ENCODE measurements around the gene PIGA. TPM values are rescaled to one million over a fixed set of nuclear protein-coding genes. Genes with fewer than 3 reads are reported as not detected.

PIGA gene
- total and polyA plus RNA-seq, 10 of the 15 experiments (the other 5 are each of a cell fraction or from before 2014, with no cell fraction given) = 4.9 to 24.1 (median 11.0) TPM

DNA sequence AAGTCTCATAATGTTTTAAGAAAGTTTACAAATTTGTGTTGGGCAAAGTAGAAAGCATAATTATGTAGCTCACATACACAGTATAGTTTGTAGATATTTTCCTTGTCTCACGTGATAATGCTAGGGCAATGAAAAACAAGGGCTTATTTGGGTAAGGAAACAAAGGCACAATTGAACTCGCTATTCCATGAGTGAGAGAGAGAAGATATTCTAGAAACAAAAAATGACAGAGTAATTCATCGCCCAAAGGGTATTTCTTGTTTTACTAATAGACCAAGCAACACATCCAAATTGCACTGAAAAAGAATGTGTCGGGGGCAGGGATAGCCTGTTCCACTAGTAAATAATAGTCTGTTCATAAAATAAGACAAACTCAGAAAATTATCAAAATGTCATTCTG is 16.2 kb downstream of the PIGA start (continued):
- no peak for TF ChIP-seq SREBF1 (IDR thresholded peaks at IDR 0.05; ENCODE audit: low read length)
- TF ChIP-seq, protein P1, sequence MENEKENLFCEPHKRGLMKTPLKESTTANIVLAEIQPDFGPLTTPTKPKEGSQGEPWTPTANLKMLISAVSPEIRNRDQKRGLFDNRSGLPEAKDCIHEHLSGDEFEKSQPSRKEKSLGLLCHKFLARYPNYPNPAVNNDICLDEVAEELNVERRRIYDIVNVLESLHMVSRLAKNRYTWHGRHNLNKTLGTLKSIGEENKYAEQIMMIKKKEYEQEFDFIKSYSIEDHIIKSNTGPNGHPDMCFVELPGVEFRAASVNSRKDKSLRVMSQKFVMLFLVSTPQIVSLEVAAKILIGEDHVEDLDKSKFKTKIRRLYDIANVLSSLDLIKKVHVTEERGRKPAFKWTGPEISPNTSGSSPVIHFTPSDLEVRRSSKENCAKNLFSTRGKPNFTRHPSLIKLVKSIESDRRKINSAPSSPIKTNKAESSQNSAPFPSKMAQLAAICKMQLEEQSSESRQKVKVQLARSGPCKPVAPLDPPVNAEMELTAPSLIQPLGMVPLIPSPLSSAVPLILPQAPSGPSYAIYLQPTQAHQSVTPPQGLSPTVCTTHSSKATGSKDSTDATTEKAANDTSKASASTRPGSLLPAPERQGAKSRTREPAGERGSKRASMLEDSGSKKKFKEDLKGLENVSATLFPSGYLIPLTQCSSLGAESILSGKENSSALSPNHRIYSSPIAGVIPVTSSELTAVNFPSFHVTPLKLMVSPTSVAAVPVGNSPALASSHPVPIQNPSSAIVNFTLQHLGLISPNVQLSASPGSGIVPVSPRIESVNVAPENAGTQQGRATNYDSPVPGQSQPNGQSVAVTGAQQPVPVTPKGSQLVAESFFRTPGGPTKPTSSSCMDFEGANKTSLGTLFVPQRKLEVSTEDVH (IDR thresholded peaks at IDR 0.05; ENCODE audit: low read depth, partially characterized antibody) = no peak
- TF ChIP-seq, protein P2, sequence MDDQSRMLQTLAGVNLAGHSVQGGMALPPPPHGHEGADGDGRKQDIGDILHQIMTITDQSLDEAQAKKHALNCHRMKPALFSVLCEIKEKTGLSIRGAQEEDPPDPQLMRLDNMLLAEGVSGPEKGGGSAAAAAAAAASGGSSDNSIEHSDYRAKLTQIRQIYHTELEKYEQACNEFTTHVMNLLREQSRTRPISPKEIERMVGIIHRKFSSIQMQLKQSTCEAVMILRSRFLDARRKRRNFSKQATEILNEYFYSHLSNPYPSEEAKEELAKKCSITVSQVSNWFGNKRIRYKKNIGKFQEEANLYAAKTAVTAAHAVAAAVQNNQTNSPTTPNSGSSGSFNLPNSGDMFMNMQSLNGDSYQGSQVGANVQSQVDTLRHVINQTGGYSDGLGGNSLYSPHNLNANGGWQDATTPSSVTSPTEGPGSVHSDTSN (IDR thresholded peaks at IDR 0.05; ENCODE audit: insufficient replicate concordance, low read depth, low read length) = no peak

DNA sequence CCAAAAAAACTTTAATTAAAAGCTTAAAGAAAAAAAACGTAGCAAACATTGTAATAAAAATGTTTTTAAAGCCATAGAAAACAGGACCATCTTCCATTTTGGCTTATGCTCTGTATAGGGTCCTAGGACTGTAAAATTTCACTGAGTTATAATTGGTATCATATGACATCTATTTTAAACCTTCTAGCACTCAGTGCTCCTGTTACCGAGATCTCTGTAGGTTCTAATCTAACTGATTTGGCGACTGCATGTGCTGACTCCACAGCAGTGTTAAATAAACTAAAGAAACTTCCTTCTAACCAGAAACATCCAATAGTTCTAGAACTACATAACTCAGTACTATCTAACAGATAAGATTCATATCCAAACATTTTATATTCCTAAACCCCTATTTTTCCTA is 19.8 kb downstream of the PIGA start, which contains the start of gene ASB11:
Gene ASB11, minus strand, starts transcription at position 132 of the 400 bp plus-strand sequence. Its CDS starts 35 bp downstream, at position 97.
- no peaks in the 10 kb centered on the region for H3K79me2 ChIP-seq (ENCODE audit: control insufficient read depth, insufficient read depth, low read length)
- no peak within 1 kb of the TSS for H3K4me3 ChIP-seq
- no peak within 1 kb of the TSS for H3K27ac ChIP-seq (ENCODE audit: control insufficient read depth, insufficient read depth)
- in situ Hi-C loops (cut with MboI) (no loop called here), intact Hi-C loops (cut with micrococcal nuclease; ENCODE audit: unreplicated experiment) (no loop called here)
- H3K27me3 ChIP-seq (replicated peaks in 1 of 2; ENCODE audit: control insufficient read depth in 2 of 2, insufficient read depth in 2 of 2, low read length in 1 of 2) = no peaks in the 10 kb centered on the region
- H3K4me1 ChIP-seq (ENCODE audit: control insufficient read depth, insufficient read depth, low read length) = no peaks in the 10 kb centered on the region
- no peaks in the 10 kb centered on the region for H4K20me1 ChIP-seq (ENCODE audit: control insufficient read depth, insufficient read depth)
- no peaks in the 10 kb centered on the region for H3K36me3 ChIP-seq (ENCODE audit: control insufficient read depth in 2 of 2, insufficient read depth in 2 of 2, low read length in 1 of 2)
- H2AFZ ChIP-seq (ENCODE audit: control insufficient read depth, low read depth, low read length) = no peak within 1 kb of the TSS
- no peak within 1 kb of the TSS for H3K9ac ChIP-seq (ENCODE audit: control insufficient read depth, insufficient read depth, low read length)
- ChIA-PET POLR2A (no interaction called here), SMC1A (ENCODE audit: uncharacterized antibody, unreplicated experiment) (no interaction called here), RAD21 (ENCODE audit: unreplicated experiment) (no interaction called here), CTCF (interaction anchor here (1.2 kb wide), 1 partner anchor 31 kb away, joined by 3 read pairs; no protein-coding TSS in a partner anchor)
- no peak within 1 kb of the TSS for H3K4me2 ChIP-seq (ENCODE audit: control insufficient read depth, insufficient read depth)
- 42% methylated on average over 3 of the region's 3 CpGs for WGBS (ENCODE audit: insufficient coverage, insufficient replicate concordance, low lambda C conversion rate, missing lambda C conversion rate)
- DNase-seq (ENCODE audit: low read depth, low spot score) (no peak), FAIRE-seq (no peak), ATAC-seq (no peak)
- BruUV-seq (replicated peaks) = no TSS peak
- H3K9me3 ChIP-seq (replicated peaks; ENCODE audit: control insufficient read depth, insufficient read depth, low read length) = no peaks in the 10 kb centered on the region
- TF ChIP-seq, protein P3, sequence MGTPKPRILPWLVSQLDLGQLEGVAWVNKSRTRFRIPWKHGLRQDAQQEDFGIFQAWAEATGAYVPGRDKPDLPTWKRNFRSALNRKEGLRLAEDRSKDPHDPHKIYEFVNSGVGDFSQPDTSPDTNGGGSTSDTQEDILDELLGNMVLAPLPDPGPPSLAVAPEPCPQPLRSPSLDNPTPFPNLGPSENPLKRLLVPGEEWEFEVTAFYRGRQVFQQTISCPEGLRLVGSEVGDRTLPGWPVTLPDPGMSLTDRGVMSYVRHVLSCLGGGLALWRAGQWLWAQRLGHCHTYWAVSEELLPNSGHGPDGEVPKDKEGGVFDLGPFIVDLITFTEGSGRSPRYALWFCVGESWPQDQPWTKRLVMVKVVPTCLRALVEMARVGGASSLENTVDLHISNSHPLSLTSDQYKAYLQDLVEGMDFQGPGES (IDR thresholded peaks at IDR 0.05) = no peak
- no peak for TF ChIP-seq SIN3A (IDR thresholded peaks at IDR 0.05; ENCODE audit: low read depth, low read length)
- TF ChIP-seq HDAC2 (IDR thresholded peaks at IDR 0.05) = no peak
- no peak for TF ChIP-seq EP300 (IDR thresholded peaks at IDR 0.05; ENCODE audit: borderline replicate concordance in 1 of 2, control insufficient read depth in 1 of 2, low read depth in 2 of 2, low read length in 2 of 2)
- no peak for TF ChIP-seq IKZF1 (conservative IDR thresholded peaks at IDR 0.05)
- no peak for TF ChIP-seq LARP7 (IDR thresholded peaks at IDR 0.05)
- TF ChIP-seq GABPA (IDR thresholded peaks at IDR 0.05; ENCODE audit: low read depth) = no peak
- no peak for TF ChIP-seq ETV6 (conservative IDR thresholded peaks at IDR 0.05 in 1 of 2, IDR thresholded peaks at IDR 0.05 in 1 of 2; ENCODE audit: borderline replicate concordance in 1 of 2, low read depth in 1 of 2)
- TF ChIP-seq SIX5 (IDR thresholded peaks at IDR 0.05; ENCODE audit: low read depth, low read length, severe bottlenecking) = no peak
- TF ChIP-seq POLR2AphosphoS2 (IDR thresholded peaks at IDR 0.05; ENCODE audit: low read depth, low read length) = no peak
- TF ChIP-seq MYB (IDR thresholded peaks at IDR 0.05; ENCODE audit: borderline replicate concordance, low read depth, low read length) = no peak
- TF ChIP-seq, protein P4, sequence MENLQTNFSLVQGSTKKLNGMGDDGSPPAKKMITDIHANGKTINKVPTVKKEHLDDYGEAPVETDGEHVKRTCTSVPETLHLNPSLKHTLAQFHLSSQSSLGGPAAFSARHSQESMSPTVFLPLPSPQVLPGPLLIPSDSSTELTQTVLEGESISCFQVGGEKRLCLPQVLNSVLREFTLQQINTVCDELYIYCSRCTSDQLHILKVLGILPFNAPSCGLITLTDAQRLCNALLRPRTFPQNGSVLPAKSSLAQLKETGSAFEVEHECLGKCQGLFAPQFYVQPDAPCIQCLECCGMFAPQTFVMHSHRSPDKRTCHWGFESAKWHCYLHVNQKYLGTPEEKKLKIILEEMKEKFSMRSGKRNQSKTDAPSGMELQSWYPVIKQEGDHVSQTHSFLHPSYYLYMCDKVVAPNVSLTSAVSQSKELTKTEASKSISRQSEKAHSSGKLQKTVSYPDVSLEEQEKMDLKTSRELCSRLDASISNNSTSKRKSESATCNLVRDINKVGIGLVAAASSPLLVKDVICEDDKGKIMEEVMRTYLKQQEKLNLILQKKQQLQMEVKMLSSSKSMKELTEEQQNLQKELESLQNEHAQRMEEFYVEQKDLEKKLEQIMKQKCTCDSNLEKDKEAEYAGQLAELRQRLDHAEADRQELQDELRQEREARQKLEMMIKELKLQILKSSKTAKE (IDR thresholded peaks at IDR 0.05; ENCODE audit: low read depth, poor library complexity, severe bottlenecking) = no peak

Measured in GM12878 (cell line).